NOMO-1 treated with DMSO at 0.1 percent for 48 hours (cell line): ENCODE data around the gene DENND4C.
"Not testable (repeated sequence)": the region's sequence is repeated elsewhere in the genome, so short reads cannot be mapped to it uniquely, and the experiment has no call there.

Experiments used
- DNase-seq: peaks from one replicate; lab custom pipeline; 2025; ENCODE audit not compliant: unreplicated experiment; lab: John Stamatoyannopoulos, UW

DENND4C gene

DNA sequence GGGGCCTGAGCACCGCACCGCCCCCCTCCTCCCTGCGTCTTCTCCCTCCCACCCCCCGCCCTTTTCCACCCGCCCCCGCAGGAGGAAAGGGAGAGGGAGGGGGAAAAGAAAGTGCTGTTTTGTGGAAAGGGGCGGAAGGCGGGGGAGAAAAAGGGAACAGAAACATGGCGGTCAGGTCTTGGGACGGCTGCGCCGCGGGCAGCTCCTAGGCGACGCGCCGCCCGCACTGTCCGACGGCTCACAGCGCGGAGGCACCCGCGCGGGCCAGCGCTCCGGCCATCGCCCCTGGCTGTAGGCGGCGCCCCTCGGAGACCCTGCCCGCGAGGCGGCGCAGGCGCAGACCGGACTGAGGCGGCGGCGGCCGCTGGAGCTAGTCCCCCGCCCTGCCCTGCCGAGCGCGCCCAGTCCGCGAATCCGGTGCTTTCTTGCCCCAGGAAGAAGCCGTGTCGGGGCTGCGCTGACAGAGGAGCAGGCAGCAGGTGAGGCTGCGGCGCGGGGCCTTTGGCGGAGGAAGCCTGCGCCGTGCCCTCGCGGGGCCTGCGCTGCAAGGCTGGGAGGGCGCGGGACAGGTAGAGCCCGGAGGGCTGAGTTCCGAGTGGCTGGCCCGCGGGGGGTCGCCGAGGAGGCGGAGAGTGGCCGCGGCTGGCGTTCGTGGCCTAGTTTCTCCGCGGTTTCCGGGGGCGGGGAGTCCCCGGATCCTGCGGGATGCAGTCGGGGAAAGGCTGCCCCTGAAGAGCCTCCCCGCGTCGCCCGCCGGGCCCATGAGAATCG lies at the start of gene DENND4C:
DENND4C (plus strand) TSS at position 339 of the 771 bp plus-strand sequence. CDS start 45,482 bp downstream, outside the sequence.
- peak; percentile 65 for DNase-seq

DNA sequence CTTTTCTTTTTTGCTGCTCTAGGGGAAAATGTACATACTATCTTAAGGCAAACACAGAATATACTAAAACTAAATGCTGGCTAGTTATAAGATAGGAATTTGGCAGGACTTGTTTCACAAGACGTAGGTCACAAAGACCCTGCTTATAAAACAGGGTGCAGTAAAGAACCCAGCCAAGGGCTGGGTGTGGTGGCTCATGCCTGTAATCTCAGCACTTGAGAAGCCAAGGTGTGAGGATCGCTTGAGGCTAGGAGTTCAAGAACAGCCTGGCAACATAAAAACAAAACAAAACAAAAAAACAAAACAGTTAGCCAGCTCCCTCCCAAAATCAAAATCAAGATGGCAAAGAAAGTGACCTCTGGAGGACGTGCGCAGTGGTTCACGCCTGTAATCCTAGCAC lies 49.5 kb upstream of the DENND4C start:
- no peak for DNase-seq

GRCh38 chr9:19181561-19181960 lies 48.9 kb upstream of the DENND4C start:
- no peak for DNase-seq

DNA sequence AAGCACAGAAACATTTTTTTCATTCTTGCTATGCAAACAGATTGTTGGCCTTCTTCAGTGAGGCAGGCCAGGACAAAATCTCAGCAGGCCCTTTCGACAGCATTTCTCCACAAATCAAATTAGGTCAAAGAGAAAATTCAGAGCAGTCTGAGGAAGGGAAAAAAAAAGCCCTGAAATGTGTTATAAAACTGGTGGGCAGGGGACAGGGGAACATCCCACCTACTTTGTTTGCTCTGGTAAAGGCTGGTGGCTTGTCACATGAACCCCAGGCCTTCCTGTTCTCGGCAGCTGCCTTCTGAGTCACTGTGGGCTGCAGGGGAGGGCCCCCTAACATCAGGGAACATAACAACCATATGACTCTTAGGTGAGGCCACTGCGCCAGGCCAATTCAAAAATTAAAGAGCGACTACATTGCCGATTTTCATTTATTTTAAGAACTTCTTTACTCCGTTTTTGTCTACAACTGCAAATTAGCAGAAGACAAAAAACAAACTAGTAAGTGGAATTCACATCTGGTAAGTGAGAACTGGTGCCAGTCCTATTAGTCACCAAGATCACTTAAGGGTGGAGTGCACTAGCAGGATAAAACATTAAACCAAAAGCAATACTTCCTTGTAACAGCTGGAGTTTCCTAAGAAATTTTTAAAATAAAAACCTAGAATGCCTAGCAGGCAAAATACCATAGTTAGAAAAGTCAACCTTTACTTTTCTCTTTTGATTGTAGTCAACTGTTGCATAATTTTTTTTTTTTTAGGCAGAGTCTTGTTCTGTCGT lies 46.2 kb upstream of the DENND4C start:
- peak; percentile 44 for DNase-seq

DNA sequence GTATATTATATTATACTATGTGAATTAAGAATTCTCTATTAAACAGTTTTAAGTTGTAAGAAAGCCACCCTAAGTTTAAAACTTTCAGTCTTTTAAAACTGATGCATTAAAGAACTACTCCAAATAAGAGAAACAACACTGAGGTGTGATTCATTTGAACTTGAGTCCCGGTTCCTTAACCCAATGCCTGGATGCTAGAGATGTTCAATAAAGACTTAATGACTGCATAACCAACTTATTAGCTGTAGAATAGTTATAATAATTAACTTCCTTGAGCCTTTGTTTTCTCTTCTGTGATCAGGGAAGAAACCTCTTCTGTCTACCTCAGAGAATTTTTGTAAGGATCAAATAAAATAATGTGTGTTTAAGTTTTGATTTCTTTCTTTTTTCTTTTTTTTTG lies 45.3 kb upstream of the DENND4C start:
- no peak for DNase-seq

GRCh38 chr9:19186232-19186631 lies 44.3 kb upstream of the DENND4C start:
- DNase-seq: peak; percentile 5

- DNase-seq: no peak
These were observed 41.7 kb upstream of the DENND4C start for GRCh38 chr9:19188771-19189170.

DNA sequence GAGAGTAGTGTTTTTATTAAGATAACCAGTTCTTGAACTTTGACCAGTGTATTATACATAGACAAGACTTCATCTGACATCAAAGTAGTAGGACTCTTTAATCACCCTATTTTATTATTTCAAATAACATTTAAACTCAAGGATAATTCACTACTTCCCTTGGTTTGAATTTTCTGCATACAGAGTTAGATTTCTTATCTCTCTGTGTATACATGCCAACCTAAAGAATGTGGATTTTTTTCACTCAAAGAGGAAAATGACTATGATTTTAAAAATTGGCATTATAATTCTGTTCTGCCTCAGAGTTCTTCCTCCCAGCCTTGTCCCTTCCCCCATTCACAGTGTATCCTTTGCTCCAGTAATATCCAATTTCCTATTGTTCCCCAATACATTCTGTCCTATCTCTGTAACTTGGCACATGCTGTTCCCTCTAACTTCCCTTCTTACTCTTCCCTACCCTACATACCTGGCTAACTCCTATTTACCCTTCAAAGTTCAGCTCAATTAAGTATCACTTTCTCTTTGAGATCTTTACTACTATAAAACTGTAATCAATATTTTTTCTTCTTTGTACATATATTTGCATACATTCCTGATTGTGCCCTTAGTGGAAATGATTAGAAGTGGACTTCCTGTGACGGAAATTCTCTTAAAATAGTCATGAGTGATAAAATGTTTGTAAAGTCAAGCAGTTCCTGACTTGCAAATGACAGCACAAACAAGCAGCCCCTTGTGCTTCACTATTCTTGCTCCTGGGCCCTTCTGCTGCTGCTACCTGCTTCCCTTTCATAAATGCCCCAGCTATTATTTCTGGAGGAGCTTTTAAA lies 38.1 kb upstream of the DENND4C start:
- no peak for DNase-seq

- DNase-seq: no peak
These were observed 37.5 kb upstream of the DENND4C start for GRCh38 chr9:19193029-19193324.

- not testable (repeated sequence) for DNase-seq
These were observed 37.0 kb upstream of the DENND4C start for GRCh38 chr9:19193358-19193973.

GRCh38 chr9:19198406-19198805 lies 32.1 kb upstream of the DENND4C start:
- no peak for DNase-seq

GRCh38 chr9:19199012-19199411 lies 31.5 kb upstream of the DENND4C start:
- no peak for DNase-seq

GRCh38 chr9:19200229-19200628 lies 30.3 kb upstream of the DENND4C start:
- no peak for DNase-seq

DNA sequence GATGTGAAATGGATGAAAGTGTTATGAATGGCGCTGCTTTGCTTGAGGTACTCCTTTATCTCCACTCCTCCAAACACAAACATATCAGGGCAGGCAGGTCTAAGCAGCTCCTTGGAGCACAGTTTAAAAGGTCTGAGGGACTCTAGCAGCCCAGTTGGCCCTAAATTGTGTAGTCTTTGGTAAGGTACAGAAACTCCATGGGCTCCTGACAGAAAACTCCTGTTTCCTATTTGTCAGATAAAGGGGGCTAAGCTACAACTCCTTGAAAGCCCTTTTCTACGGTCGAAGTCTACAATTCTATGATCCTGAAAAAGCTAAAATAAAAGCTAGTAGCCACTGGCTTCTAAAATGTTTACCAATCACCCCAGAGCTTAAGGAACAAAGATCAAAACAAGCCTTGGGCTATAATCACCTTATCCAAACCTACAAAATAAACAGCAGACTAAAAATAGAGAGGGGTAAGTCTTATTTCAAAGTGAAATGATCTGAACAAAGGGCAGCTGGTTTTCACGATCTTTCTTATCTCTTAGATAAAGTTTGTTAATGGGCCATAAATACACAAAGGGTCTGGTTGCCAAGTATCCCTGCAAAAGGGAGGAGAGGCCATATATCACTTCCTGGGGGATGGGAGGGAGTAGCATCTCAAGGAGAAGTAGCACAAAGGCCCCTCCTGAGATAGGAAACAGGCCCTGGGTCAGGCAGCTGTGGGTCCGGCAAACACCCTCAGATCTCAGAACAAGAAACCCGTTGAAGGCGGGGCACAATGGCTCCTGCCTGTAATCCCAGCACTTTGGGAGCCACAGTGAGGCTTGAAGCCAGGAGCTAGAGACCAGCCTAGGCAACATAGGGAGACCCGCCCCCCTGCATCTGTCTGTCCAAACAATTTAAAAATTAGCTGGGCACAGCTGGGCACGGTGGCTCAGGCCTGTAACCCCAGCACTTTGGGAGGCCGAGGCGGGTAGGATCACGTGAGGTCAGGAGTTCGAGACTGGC lies 28.3 kb upstream of the DENND4C start:
- DNase-seq: no peak

DNA sequence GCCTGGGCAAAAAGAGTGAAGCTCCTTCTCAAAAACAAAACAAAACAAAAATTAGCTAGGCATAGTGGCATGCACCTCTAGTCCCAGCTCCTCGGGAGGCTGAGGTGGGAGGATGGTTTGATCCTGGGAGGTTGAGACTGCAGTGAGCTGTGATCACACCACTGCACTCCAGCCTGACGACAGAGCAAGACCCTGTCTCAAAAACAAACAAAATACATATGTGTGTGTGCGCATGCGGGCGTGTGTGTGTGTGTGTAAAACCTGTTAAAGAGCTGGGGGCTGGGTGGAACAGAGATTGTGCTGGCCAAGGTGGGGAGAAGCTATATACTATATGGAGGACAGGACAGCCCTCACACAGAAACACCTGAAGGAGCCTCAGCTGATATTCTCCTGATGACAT lies 27.4 kb upstream of the DENND4C start:
- no peak for DNase-seq

DNA sequence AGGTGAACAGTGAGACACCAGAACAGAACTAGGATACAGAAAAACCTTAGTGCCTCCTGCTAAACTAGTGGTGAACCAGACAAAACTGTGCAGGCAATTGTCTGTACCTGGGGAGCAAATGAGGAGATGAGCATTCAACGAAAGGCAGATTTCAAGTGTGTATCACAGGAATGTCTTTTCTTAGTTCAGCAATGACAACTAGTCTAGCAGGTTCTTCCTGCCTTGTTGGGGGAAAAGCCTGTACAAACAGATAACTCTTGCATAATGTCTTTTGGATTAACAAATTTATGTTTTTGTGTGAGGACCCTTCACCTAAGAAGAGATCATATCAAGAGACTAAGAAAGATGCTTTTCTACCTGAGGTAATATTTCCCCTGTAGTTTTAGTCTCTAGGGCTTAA lies 21.8 kb upstream of the DENND4C start:
- DNase-seq: no peak

- no peak for DNase-seq
These were observed 21.3 kb upstream of the DENND4C start for GRCh38 chr9:19209188-19209587.

DNA sequence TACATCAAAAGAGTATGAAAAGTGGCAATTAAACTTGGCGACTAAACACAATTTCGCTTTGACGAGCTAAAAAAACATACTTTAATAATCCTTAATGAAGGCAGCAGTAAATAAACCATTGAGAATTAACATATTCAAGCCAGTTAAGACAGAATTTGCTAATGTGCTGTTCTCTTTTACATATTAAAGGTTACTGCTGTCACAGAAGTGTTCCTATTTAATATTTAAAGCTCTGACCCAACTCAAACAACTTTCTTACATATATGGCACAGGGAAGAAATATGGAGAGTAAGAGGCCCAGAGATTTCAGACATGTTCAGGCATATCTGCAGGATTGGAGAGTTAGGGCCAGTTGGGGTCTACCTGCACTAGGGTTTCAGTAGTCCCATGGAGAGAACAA lies 16.7 kb upstream of the DENND4C start:
- DNase-seq: no peak

DNA sequence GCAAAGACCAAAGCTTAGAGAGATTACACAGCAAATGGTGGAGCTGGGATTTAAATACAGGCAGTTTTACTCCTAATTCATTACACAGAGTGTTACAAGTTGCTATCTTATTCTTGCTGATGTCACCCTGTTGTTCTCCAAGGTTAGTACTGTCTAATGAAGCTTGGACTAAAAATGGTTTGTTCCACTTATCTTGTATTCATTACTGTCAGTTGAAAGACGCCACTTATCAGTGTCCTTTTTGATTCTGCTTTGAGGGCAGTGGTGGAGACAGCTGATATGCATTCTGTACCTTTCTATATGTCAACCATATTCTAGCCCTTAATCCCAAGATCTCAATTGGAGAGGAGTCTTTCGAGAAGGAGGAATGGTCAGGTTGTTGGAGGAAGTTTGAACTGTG lies 14.0 kb upstream of the DENND4C start:
- DNase-seq: no peak

DNA sequence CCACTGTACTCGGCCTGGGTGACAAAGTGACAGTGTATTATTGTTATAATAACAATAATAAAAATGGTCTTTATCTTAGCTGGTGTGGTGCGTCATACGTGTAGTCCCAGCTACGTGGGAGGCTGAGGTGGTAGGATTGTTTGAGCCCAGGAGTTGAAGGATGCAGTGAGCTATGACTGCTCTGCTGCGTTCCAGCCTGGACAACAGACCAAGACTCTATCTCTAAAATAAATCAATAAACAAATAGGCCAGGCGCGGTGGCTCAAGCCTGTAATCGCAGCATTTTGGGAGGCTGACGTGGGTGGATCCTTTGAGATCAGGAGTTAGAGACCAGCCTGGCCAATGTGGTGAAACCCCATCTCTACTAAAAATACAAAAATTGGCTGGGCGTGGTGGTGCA lies 9.2 kb upstream of the DENND4C start:
- DNase-seq: no peak
